NAMALWA (cell line): ENCODE results near the gene TRIM33.
"Not testable (repeated sequence)": the region's sequence is repeated elsewhere in the genome, so short reads cannot be mapped to it uniquely, and the experiment has no call there.

ENCODE experiments used
- DNase-seq: peaks from one replicate; pipeline ENCODE4 v3.0.0-alpha.2; 2015; ENCODE audit warnings: low spot score

Gene TRIM33

GRCh38 chr1:114397601-114398000 lies 113.4 kb downstream of the TRIM33 start:
- no peak for DNase-seq

- DNase-seq = no peak
Observed at GRCh38 chr1:114395863-114396262, 115.1 kb downstream of the TRIM33 start.

GRCh38 chr1:114390960-114391359 lies 120.0 kb downstream of the TRIM33 start:
- no peak for DNase-seq

GRCh38 chr1:114390361-114390760 lies 120.6 kb downstream of the TRIM33 start:
- DNase-seq = no peak

- no peak for DNase-seq
Observed at GRCh38 chr1:114388432-114389003, 122.5 kb downstream of the TRIM33 start.

- DNase-seq = not testable (repeated sequence)
Observed at GRCh38 chr1:114387585-114387984, 123.4 kb downstream of the TRIM33 start.

GRCh38 chr1:114387010-114387360 lies 124.0 kb downstream of the TRIM33 start:
- no peak for DNase-seq

- no peak for DNase-seq
Observed at GRCh38 chr1:114386129-114387009, 124.6 kb downstream of the TRIM33 start.

- DNase-seq = no peak
Observed at GRCh38 chr1:114384922-114385321, 126.1 kb downstream of the TRIM33 start.

GRCh38 chr1:114379987-114380386 lies 131.0 kb downstream of the TRIM33 start:
- no peak for DNase-seq

GRCh38 chr1:114379358-114379757 lies 131.6 kb downstream of the TRIM33 start:
- DNase-seq = no peak

- DNase-seq = peak; percentile 14
Observed at GRCh38 chr1:114377356-114377755, 133.6 kb downstream of the TRIM33 start.

- DNase-seq = no peak
Observed at GRCh38 chr1:114369930-114370329, 141.1 kb downstream of the TRIM33 start.

GRCh38 chr1:114369266-114369919 lies 141.6 kb downstream of the TRIM33 start:
- DNase-seq = not testable (repeated sequence)

- no peak for DNase-seq
Observed at GRCh38 chr1:114368560-114369255, 142.3 kb downstream of the TRIM33 start.

- no peak for DNase-seq
Observed at GRCh38 chr1:114367810-114368209, 143.2 kb downstream of the TRIM33 start.

- DNase-seq = not testable (repeated sequence)
Observed at GRCh38 chr1:114363230-114363629, 147.8 kb downstream of the TRIM33 start.

- DNase-seq = no peak
Observed at GRCh38 chr1:114359791-114360190, 151.2 kb downstream of the TRIM33 start.

GRCh38 chr1:114355240-114355639 lies 155.8 kb downstream of the TRIM33 start:
- DNase-seq = no peak

- DNase-seq = no peak
Observed at GRCh38 chr1:114353262-114353661, 157.7 kb downstream of the TRIM33 start.

GRCh38 chr1:114352797-114353196 lies 158.2 kb downstream of the TRIM33 start:
- no peak for DNase-seq

GRCh38 chr1:114350731-114351445 lies 160.1 kb downstream of the TRIM33 start:
- DNase-seq = no peak
